ENCODE results near the gene HS3ST6. TPM values are rescaled to one million over a fixed set of nuclear protein-coding genes. Genes with fewer than 3 reads are reported as not detected.
A peak's percentile ranks its signal among the peaks of the same experiment; 100 is the strongest.

HS3ST6 gene
- total and polyA plus RNA-seq, 2 donors (not counting 3 experiments of a cell fraction or from before 2014, with no cell fraction given), result not detected

DNA sequence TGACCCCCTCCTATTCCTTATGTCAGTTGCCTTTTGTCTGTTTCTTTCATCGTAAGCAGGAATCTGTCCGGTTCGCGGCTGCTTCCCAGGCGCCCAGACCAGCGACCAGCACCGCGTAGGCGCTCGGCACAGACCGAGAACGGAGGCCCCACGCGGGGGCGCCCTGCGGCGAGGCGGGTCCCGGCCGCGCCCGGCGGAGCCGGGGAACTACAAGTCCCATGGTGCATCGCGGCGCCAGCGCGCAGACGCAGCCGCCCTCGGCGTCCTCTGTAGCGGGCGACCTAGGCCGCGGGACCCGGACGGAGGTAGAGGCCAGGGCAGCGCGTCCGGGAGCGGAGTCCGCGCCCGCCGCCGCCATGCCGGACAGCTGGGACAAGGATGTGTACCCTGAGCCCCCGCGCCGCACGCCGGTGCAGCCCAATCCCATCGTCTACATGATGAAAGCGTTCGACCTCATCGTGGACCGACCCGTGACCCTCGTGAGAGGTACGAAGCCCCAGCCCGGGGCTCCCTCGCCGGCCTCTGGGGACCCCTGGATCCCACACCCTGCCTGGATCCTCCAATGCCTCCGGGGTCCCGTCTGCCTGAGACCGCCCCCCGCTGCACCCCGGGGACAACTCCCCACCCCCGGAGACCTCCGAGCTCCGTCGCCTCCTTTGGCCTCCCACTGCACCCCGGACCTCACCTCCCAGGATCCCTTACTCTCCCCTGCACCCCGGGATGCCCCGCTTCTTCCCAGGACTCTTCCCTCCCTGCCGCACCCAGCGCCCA lies 41.2 kb upstream of the HS3ST6 start, which contains the start of gene NDUFB10:
TSS of gene NDUFB10 (plus strand) at position 270 of the 771 bp plus-strand sequence. CDS start at position 357, 87 bp downstream.
- ChIA-PET CTCF (no interaction called here), POLR2A (interaction anchor here (0.8 kb wide), 1 partner anchor 133 kb away, joined by 5 read pairs; the partner anchor contains the start of genes FAHD1 and HAGH)
- H3K36me3 ChIP-seq (ENCODE audit: control insufficient read depth in 2 of 2, extremely low read depth in 1 of 2, insufficient read depth in 2 of 2, low read length in 2 of 2), result peaks cover 8 to 17% of the 10 kb centered on the region in 2 experiments
- no TSS peak for BruUV-seq (replicated peaks)
- peak within 1 kb of the TSS; percentile 73 for H3K9ac ChIP-seq (replicated peaks; ENCODE audit: extremely low read depth, insufficient read depth, low read length)
- no peaks in the 10 kb centered on the region for H3K9me3 ChIP-seq (replicated peaks; ENCODE audit: control insufficient read depth, insufficient read depth, low read length)
- TF ChIP-seq POLR2A (IDR thresholded peaks at IDR 0.05; ENCODE audit: low read depth, low read length), result peak; percentile 95
- no peak for TF ChIP-seq MAX (IDR thresholded peaks at IDR 0.05; ENCODE audit: insufficient read depth, insufficient read length)
- TF ChIP-seq CTCF (IDR thresholded peaks at IDR 0.05; ENCODE audit: extremely low read depth in 1 of 2, insufficient read depth in 1 of 2, low read depth in 1 of 2, low read length in 2 of 2), result peak; percentile 82 to 87
- TF ChIP-seq JUN (IDR thresholded peaks at IDR 0.05; ENCODE audit: borderline replicate concordance, insufficient read depth, insufficient read length, low read depth), result no peak
- no peak for TF ChIP-seq FOS (IDR thresholded peaks at IDR 0.05; ENCODE audit: borderline replicate concordance, insufficient read depth, low read length)
- TF ChIP-seq MYC (IDR thresholded peaks at IDR 0.05; ENCODE audit: low read depth, low read length), result no peak
- TF ChIP-seq GATA2 (IDR thresholded peaks at IDR 0.05; ENCODE audit: insufficient read depth, insufficient read length, low read depth, low read length), result no peak
- TF ChIP-seq POLR2AphosphoS5 (IDR thresholded peaks at IDR 0.05; ENCODE audit: insufficient read depth, low read depth, low read length), result peak; percentile 98
- TF ChIP-seq EZH2 (IDR thresholded peaks at IDR 0.05; ENCODE audit: borderline replicate concordance, low read depth, low read length, severe bottlenecking), result no peak
- DNase-seq (ENCODE audit: low read depth, low spot score) (peak; percentile 88), FAIRE-seq (peak; percentile 93)
- peaks cover 19% of the 10 kb centered on the region for H3K4me1 ChIP-seq (ENCODE audit: control insufficient read depth, extremely low read depth, insufficient read depth, low read length)
- H3K79me2 ChIP-seq (ENCODE audit: control insufficient read depth, insufficient read depth, low read length), result peaks cover 38% of the 10 kb centered on the region
- no peaks in the 10 kb centered on the region for H3K9me1 ChIP-seq (replicated peaks; ENCODE audit: control insufficient read depth, extremely low read depth, insufficient read depth, low read length)
- H3K4me2 ChIP-seq (ENCODE audit: insufficient read depth, low read length), result peak within 1 kb of the TSS; percentile 76
- H3K27ac ChIP-seq (ENCODE audit: insufficient read depth, low read depth, low read length), result peak within 1 kb of the TSS; percentile 6
- no peaks in the 10 kb centered on the region for H3K27me3 ChIP-seq (ENCODE audit: control insufficient read depth in 2 of 2, insufficient read depth in 2 of 2, low read length in 2 of 2)
- peak within 1 kb of the TSS; percentile 75 for H2AFZ ChIP-seq (ENCODE audit: low read depth, low read length)
- peak within 1 kb of the TSS; percentile 63 to 76 (median 72) for H3K4me3 ChIP-seq (replicated peaks in 1 of 3; ENCODE audit: insufficient read depth in 1 of 3, low read depth in 1 of 3, low read length in 3 of 3)
- H4K20me1 ChIP-seq (replicated peaks; ENCODE audit: control insufficient read depth, extremely low read depth, insufficient read depth, low read length), result no peaks in the 10 kb centered on the region
- intact Hi-C loops (cut with micrococcal nuclease) (loop anchor here (1.0 kb wide), 1 partner anchor 16 kb away; the partner anchor contains the start of gene MSRB1), dilution Hi-C loops (cut with MboI; ENCODE audit: extremely low pct_ligation_motif_present, low sequenced_read_pairs) (no loop called here)
